ENCODE results near the gene SRSF4. TPM values are rescaled to one million over a fixed set of nuclear protein-coding genes. Genes with fewer than 3 reads are reported as not detected.
"Not testable (repeated sequence)": the region's sequence is repeated elsewhere in the genome, so short reads cannot be mapped to it uniquely, and the experiment has no call there.

Gene SRSF4
- total RNA-seq, 1 donor from 2014 or later = 52.6 TPM

DNA sequence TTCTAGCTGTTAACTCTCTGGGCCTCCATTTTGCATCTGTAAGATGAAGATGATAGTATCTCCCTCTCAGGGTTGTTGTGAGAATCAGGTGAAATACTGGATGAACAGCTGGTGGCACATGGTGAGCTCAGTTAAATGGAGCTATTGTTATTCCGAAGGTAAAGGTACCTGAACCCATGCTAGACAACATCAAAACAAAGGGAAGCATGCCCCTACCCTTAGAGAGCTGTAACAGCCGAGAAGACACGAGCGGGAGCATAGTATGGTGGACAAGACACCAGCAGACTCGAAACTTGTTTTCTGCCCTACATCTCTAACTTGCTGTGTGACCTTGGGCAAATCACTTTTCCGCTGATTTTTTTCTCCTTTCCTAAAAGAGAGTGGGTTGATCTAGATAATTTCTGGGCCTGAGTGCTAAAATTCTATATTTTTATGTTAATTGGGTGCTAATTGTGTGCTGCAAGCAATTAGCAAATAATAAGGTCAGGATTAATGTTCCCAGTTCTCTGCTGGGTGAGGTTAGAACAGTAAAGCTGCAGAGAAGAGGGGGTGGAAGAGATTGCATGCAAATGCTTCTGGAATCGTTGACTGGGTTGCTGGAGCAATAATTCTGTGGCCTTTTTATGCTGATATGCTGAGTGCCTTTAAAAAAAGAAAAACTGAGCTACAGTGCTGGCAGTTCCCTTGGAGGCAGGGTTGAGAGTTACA, 68.8 kb downstream of the SRSF4 start:
- peaks cover 1% of the 10 kb centered on the region for H3K4me1 Mint-ChIP-seq (ENCODE audit: low read depth, unreplicated experiment)
- DNase-seq (ENCODE audit: low read depth) (no peak), FAIRE-seq (no peak)
- Histone ChIP-seq H2AFZ (ENCODE audit: low read depth, low read length) (no peak overlapping the region), H3K36me3 (ENCODE audit: insufficient read depth, low read length) (no peaks in the 10 kb centered on the region), H3K79me2 (ENCODE audit: insufficient read depth, low read length) (no peaks in the 10 kb centered on the region), H4K20me1 (ENCODE audit: insufficient read depth, low read length) (no peaks in the 10 kb centered on the region), H3K4me1 (ENCODE audit: insufficient read depth, low read length) (no peaks in the 10 kb centered on the region), H3K9ac (ENCODE audit: low read length) (no peak overlapping the region), H3K4me3 (ENCODE audit: insufficient read depth, low read depth, low read length) (no peak overlapping the region), H3K27ac (ENCODE audit: low read depth, low read length) (no peak overlapping the region), H3K9me3 (ENCODE audit: insufficient read depth, low read depth, low read length) (no peaks in the 10 kb centered on the region), H3K27me3 (ENCODE audit: insufficient read depth, low read length) (no peaks in the 10 kb centered on the region), H3K4me2 (ENCODE audit: low read length) (no peak overlapping the region)
- TF ChIP-seq EZH2 (IDR thresholded peaks at IDR 0.05; ENCODE audit: insufficient read depth, low read length) = no peak
- no peak for TF ChIP-seq CTCF (IDR thresholded peaks at IDR 0.05; ENCODE audit: insufficient read depth, low read depth, low read length)
- H3K9me3 Mint-ChIP-seq (ENCODE audit: unreplicated experiment) = no peaks in the 10 kb centered on the region
- no peaks in the 10 kb centered on the region for H3K27me3 Mint-ChIP-seq (ENCODE audit: low read depth, unreplicated experiment)
- no peak overlapping the region for H3K4me3 Mint-ChIP-seq (ENCODE audit: unreplicated experiment)
- no peak overlapping the region for H3K27ac Mint-ChIP-seq (ENCODE audit: unreplicated experiment)
- H3K36me3 Mint-ChIP-seq (ENCODE audit: low read depth, unreplicated experiment) = peaks cover 18% of the 10 kb centered on the region

GRCh38 chr1:29108041-29108440, 73.7 kb downstream of the SRSF4 start:
- not testable (repeated sequence) for FAIRE-seq; H3K4me3 Mint-ChIP-seq (ENCODE audit: unreplicated experiment); H3K79me2 ChIP-seq (ENCODE audit: insufficient read depth, low read length); H3K9me3 ChIP-seq (ENCODE audit: insufficient read depth, low read depth, low read length); H3K4me3 ChIP-seq (ENCODE audit: insufficient read depth, low read depth, low read length); H3K36me3 ChIP-seq (ENCODE audit: insufficient read depth, low read length); H3K27me3 ChIP-seq (ENCODE audit: insufficient read depth, low read length); H4K20me1 ChIP-seq (ENCODE audit: insufficient read depth, low read length); H3K27ac ChIP-seq (ENCODE audit: low read depth, low read length); H3K27ac Mint-ChIP-seq (ENCODE audit: unreplicated experiment); H3K9ac ChIP-seq (ENCODE audit: low read length); H3K9me3 Mint-ChIP-seq (ENCODE audit: unreplicated experiment); H3K4me2 ChIP-seq (ENCODE audit: low read length); H3K27me3 Mint-ChIP-seq (ENCODE audit: low read depth, unreplicated experiment); H3K4me1 ChIP-seq (ENCODE audit: insufficient read depth, low read length); H3K36me3 Mint-ChIP-seq (ENCODE audit: low read depth, unreplicated experiment); H2AFZ ChIP-seq (ENCODE audit: low read depth, low read length); DNase-seq (ENCODE audit: low read depth); H3K4me1 Mint-ChIP-seq (ENCODE audit: low read depth, unreplicated experiment)

DNA sequence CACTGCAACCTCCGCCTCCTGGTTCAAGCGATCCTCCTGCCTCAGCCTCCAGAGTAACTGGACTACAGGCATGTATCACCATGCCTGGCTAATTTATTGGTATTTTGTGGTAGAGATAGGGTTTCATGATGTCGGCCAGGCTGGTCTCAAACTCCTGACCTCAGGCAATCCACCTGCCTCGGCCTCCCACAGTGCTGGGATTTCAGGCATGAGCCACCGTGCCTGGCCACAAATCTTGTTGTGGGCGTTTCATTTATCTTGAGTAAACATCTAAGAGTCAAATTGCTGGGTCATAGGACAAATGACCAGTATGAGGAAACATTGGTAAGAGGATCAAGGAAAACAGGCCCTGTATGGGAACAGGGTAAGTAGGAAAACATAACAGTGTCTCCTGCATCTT, 75.9 kb downstream of the SRSF4 start:
- Histone ChIP-seq H3K27me3 (ENCODE audit: insufficient read depth, low read length) (no peaks in the 10 kb centered on the region), H3K4me2 (ENCODE audit: low read length) (no peak overlapping the region), H4K20me1 (ENCODE audit: insufficient read depth, low read length) (no peaks in the 10 kb centered on the region), H3K9ac (ENCODE audit: low read length) (no peak overlapping the region), H2AFZ (ENCODE audit: low read depth, low read length) (no peak overlapping the region), H3K4me1 (ENCODE audit: insufficient read depth, low read length) (peaks cover 2% of the 10 kb centered on the region), H3K4me3 (ENCODE audit: insufficient read depth, low read depth, low read length) (no peak overlapping the region), H3K79me2 (ENCODE audit: insufficient read depth, low read length) (no peaks in the 10 kb centered on the region), H3K27ac (ENCODE audit: low read depth, low read length) (no peak overlapping the region), H3K36me3 (ENCODE audit: insufficient read depth, low read length) (no peaks in the 10 kb centered on the region), H3K9me3 (ENCODE audit: insufficient read depth, low read depth, low read length) (no peaks in the 10 kb centered on the region)
- H3K27ac Mint-ChIP-seq (ENCODE audit: unreplicated experiment) = no peak overlapping the region
- no peaks in the 10 kb centered on the region for H3K4me1 Mint-ChIP-seq (ENCODE audit: low read depth, unreplicated experiment)
- peaks cover 2% of the 10 kb centered on the region for H3K36me3 Mint-ChIP-seq (ENCODE audit: low read depth, unreplicated experiment)
- FAIRE-seq (no peak), DNase-seq (ENCODE audit: low read depth) (no peak)
- H3K4me3 Mint-ChIP-seq (ENCODE audit: unreplicated experiment) = no peak overlapping the region
- no peaks in the 10 kb centered on the region for H3K9me3 Mint-ChIP-seq (ENCODE audit: unreplicated experiment)
- H3K27me3 Mint-ChIP-seq (ENCODE audit: low read depth, unreplicated experiment) = no peaks in the 10 kb centered on the region
- TF ChIP-seq EZH2 (IDR thresholded peaks at IDR 0.05; ENCODE audit: insufficient read depth, low read length) (no peak), CTCF (IDR thresholded peaks at IDR 0.05; ENCODE audit: insufficient read depth, low read depth, low read length) (no peak)
